HepG2 (cell line): Measurements from ENCODE around the gene NRL. TPM values are rescaled to one million over a fixed set of nuclear protein-coding genes. Genes with fewer than 3 reads are reported as not detected.

Source experiments
- ADNP ChIP-seq: sonication (generic); formaldehyde crosslinking; IDR thresholded peaks from 2 replicates; pipeline ENCODE4 v1.4.0; 2020; ENCODE audit warnings: missing genetic modification reagents
- ARNTL ChIP-seq: sonication (generic); formaldehyde crosslinking; IDR thresholded peaks from 2 replicates; pipeline ENCODE4 v1.4.0; 2020; ENCODE audit warnings: mild to moderate bottlenecking, missing genetic modification reagents
- ATF3 ChIP-seq: sonication (generic); formaldehyde crosslinking; IDR thresholded peaks from 2 replicates; pipeline ENCODE4 v1.4.0; 2020; ENCODE audit warnings: missing genetic modification reagents
- ATF5 ChIP-seq: sonication (generic); formaldehyde crosslinking; IDR thresholded peaks from 2 replicates; pipeline ENCODE4 v1.4.0; 2020; ENCODE audit warnings: mild to moderate bottlenecking, low read depth, missing genetic modification reagents
- MBD4 ChIP-seq: IDR thresholded peaks from 2 replicates; pipeline ENCODE4 v1.6.1; 2012; ENCODE audit warnings: low read length, inconsistent platforms, borderline replicate concordance
- SMAD3 ChIP-seq: sonication (generic); formaldehyde crosslinking; IDR thresholded peaks from 2 replicates; pipeline ENCODE4 v1.4.0; 2020; ENCODE audit warnings: missing genetic modification reagents
- TBP ChIP-seq: sonication (generic); formaldehyde crosslinking; IDR thresholded peaks from 2 replicates; pipeline ENCODE4 v1.5.0; 2020; ENCODE audit warnings: missing genetic modification reagents
- XRCC5 ChIP-seq: fragments of 200-400 bp; formaldehyde crosslinking; optimal IDR thresholded peaks from 2 replicates; pipeline ENCODE3; 2017; ENCODE audit warnings: mild to moderate bottlenecking, low read length
- ZNF296 ChIP-seq: sonication (generic); formaldehyde crosslinking; conservative IDR thresholded peaks from 2 replicates; pipeline ENCODE4 v1.5.0; 2020; ENCODE audit warnings: mild to moderate bottlenecking, missing genetic modification reagents
- ZNF614 ChIP-seq: IDR thresholded peaks from 2 replicates; pipeline ENCODE4 v1.6.1; 2018; ENCODE audit warnings: missing biosample characterization, missing genetic modification reagents, inconsistent platforms, borderline replicate concordance
- ZNF660 ChIP-seq: sonication (generic); formaldehyde crosslinking; IDR thresholded peaks from 2 replicates; pipeline ENCODE4 v1.5.1; 2020; ENCODE audit warnings: mild to moderate bottlenecking, low read depth, missing genetic modification reagents, borderline replicate concordance
- polyA plus RNA-seq, 8 experiments: library from polyadenylated mRNA; depleted of rRNA in 3 of 8; stranded (reverse) in 7 of 8; unstranded in 1 of 8; fragments of >200 nt; fragmentation: Illumina TruSeq in 4 of 8; extraction: Trizol in 4 of 8; gene quantifications; 2 replicates each; pipeline versions ENCODE4 v1.2.1 to v1.2.3, GENCODE V29; 2011 to 2016; ENCODE audit warnings: low read depth in 4 of 8, missing spikeins in 1 of 8, mixed read lengths in 1 of 8; ENCODE audit not compliant: insufficient read depth in 1 of 8
- total RNA-seq, 5 experiments: library from RNA; depleted of rRNA; stranded (reverse); fragments of >200 nt; fragmentation: Illumina TruSeq; extraction: Trizol; gene quantifications; 2 replicates each; pipeline ENCODE4 v1.2.3, GENCODE V29; 2016; ENCODE audit warnings: low read depth in 1 of 5
- TF ChIP-seq, protein P1 (sequence below): IDR thresholded peaks from 2 replicates; pipeline ENCODE4 v1.6.1; 2012; ENCODE audit warnings: low read length, improper control_type of control experiment
- TF ChIP-seq, protein P2 (sequence below): sonication (generic); formaldehyde crosslinking; IDR thresholded peaks from 2 replicates; pipeline ENCODE4 v1.4.0; 2020; ENCODE audit warnings: mild to moderate bottlenecking, low read depth, missing genetic modification reagents
- TF ChIP-seq, protein P3 (sequence below), 2 experiments: IDR thresholded peaks; 2 replicates each; pipeline ENCODE4 v1.6.1; 2011 to 2012; ENCODE audit warnings: low read length in 2 of 2, borderline replicate concordance in 1 of 2, low read depth in 1 of 2, mild to moderate bottlenecking in 1 of 2, moderate library complexity in 1 of 2
- TF ChIP-seq, protein P4 (sequence below): sonication (generic); formaldehyde crosslinking; IDR thresholded peaks from 2 replicates; pipeline ENCODE4 v1.4.0; 2020; ENCODE audit warnings: missing genetic modification reagents

Gene NRL
- total and polyA plus RNA-seq, 2 of the 13 experiments (the other 11 are each of a cell fraction or from before 2014, with no cell fraction given) = 2.5 to 4.7 TPM

- TF ChIP-seq, protein P1, sequence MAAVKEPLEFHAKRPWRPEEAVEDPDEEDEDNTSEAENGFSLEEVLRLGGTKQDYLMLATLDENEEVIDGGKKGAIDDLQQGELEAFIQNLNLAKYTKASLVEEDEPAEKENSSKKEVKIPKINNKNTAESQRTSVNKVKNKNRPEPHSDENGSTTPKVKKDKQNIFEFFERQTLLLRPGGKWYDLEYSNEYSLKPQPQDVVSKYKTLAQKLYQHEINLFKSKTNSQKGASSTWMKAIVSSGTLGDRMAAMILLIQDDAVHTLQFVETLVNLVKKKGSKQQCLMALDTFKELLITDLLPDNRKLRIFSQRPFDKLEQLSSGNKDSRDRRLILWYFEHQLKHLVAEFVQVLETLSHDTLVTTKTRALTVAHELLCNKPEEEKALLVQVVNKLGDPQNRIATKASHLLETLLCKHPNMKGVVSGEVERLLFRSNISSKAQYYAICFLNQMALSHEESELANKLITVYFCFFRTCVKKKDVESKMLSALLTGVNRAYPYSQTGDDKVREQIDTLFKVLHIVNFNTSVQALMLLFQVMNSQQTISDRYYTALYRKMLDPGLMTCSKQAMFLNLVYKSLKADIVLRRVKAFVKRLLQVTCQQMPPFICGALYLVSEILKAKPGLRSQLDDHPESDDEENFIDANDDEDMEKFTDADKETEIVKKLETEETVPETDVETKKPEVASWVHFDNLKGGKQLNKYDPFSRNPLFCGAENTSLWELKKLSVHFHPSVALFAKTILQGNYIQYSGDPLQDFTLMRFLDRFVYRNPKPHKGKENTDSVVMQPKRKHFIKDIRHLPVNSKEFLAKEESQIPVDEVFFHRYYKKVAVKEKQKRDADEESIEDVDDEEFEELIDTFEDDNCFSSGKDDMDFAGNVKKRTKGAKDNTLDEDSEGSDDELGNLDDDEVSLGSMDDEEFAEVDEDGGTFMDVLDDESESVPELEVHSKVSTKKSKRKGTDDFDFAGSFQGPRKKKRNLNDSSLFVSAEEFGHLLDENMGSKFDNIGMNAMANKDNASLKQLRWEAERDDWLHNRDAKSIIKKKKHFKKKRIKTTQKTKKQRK = no peak
- TF ChIP-seq ATF3 (CRISPR knock-in tag) (peak; percentile 45; the same call in 1 of the 2 replicates), ZNF660 (CRISPR knock-in tag) (no peak), ZNF296 (CRISPR knock-in tag) (no peak), SMAD3 (no peak), MBD4 (no peak), XRCC5 (no peak), TBP (CRISPR knock-in tag) (0 out of 2 replicates have a peak, but pooled peaks have one; percentile 69), ADNP (CRISPR knock-in tag) (no peak), ARNTL (CRISPR knock-in tag) (no peak), ZNF614 (CRISPR knock-in tag) (no peak), ATF5 (no peak)
- TF ChIP-seq, protein P2, sequence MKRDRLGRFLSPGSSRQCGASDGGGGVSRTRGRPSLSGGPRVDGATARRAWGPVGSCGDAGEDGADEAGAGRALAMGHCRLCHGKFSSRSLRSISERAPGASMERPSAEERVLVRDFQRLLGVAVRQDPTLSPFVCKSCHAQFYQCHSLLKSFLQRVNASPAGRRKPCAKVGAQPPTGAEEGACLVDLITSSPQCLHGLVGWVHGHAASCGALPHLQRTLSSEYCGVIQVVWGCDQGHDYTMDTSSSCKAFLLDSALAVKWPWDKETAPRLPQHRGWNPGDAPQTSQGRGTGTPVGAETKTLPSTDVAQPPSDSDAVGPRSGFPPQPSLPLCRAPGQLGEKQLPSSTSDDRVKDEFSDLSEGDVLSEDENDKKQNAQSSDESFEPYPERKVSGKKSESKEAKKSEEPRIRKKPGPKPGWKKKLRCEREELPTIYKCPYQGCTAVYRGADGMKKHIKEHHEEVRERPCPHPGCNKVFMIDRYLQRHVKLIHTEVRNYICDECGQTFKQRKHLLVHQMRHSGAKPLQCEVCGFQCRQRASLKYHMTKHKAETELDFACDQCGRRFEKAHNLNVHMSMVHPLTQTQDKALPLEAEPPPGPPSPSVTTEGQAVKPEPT (CRISPR knock-in tag) = no peak
- TF ChIP-seq, protein P3, sequence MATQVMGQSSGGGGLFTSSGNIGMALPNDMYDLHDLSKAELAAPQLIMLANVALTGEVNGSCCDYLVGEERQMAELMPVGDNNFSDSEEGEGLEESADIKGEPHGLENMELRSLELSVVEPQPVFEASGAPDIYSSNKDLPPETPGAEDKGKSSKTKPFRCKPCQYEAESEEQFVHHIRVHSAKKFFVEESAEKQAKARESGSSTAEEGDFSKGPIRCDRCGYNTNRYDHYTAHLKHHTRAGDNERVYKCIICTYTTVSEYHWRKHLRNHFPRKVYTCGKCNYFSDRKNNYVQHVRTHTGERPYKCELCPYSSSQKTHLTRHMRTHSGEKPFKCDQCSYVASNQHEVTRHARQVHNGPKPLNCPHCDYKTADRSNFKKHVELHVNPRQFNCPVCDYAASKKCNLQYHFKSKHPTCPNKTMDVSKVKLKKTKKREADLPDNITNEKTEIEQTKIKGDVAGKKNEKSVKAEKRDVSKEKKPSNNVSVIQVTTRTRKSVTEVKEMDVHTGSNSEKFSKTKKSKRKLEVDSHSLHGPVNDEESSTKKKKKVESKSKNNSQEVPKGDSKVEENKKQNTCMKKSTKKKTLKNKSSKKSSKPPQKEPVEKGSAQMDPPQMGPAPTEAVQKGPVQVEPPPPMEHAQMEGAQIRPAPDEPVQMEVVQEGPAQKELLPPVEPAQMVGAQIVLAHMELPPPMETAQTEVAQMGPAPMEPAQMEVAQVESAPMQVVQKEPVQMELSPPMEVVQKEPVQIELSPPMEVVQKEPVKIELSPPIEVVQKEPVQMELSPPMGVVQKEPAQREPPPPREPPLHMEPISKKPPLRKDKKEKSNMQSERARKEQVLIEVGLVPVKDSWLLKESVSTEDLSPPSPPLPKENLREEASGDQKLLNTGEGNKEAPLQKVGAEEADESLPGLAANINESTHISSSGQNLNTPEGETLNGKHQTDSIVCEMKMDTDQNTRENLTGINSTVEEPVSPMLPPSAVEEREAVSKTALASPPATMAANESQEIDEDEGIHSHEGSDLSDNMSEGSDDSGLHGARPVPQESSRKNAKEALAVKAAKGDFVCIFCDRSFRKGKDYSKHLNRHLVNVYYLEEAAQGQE (IDR thresholded peaks at IDR 0.05; ENCODE audit: borderline replicate concordance in 1 of 2, low read depth in 1 of 2, low read length in 2 of 2) = no peak
- TF ChIP-seq, protein P4, sequence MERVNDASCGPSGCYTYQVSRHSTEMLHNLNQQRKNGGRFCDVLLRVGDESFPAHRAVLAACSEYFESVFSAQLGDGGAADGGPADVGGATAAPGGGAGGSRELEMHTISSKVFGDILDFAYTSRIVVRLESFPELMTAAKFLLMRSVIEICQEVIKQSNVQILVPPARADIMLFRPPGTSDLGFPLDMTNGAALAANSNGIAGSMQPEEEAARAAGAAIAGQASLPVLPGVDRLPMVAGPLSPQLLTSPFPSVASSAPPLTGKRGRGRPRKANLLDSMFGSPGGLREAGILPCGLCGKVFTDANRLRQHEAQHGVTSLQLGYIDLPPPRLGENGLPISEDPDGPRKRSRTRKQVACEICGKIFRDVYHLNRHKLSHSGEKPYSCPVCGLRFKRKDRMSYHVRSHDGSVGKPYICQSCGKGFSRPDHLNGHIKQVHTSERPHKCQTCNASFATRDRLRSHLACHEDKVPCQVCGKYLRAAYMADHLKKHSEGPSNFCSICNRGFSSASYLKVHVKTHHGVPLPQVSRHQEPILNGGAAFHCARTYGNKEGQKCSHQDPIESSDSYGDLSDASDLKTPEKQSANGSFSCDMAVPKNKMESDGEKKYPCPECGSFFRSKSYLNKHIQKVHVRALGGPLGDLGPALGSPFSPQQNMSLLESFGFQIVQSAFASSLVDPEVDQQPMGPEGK (CRISPR knock-in tag) = no peak
Observed at GRCh38 chr14:24096545-24097181, 18.1 kb downstream of the NRL start (continued).
